ENCODE measurements around the gene OSBPL2. TPM values are rescaled to one million over a fixed set of nuclear protein-coding genes. Genes with fewer than 3 reads are reported as not detected.

Gene OSBPL2
- total RNA-seq, 1 experiment from 2014 or later: 20.1 TPM

DNA sequence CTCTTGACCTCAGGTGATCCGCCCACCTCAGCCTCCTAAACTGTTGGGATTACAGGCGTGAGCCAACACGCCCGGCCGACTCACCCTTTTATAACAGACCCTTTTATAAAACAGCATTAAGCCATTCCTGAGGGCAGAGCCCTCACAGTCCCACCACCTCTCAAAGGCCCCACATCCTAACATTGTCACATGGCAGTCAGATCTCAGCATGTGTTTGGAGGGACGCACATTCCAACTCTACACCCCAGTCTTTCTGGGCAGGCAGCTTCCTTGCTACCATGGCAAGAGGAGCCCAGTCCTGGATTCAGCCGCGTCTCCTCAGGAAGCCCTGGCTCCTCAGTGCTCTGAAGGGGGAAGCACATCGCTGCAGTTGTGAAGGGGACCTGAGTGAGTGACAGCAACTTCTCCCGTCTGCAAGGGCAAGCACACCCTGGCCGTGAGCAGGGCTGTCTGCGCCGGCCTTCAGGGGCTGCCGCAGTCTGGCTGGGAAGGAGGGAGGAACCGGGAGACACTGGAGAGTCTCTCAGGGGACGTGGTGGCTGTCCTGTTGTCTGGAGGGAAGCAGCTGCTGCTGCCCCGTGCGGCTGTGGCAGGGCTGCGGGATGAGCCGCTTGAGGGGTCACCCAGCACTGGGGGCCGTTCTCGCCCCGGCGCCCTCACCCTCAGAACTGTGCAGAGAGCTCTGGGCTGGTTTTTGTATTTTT lies 15.9 kb downstream of the OSBPL2 start:
- no peak for DNase-seq (ENCODE audit: low spot score)

DNA sequence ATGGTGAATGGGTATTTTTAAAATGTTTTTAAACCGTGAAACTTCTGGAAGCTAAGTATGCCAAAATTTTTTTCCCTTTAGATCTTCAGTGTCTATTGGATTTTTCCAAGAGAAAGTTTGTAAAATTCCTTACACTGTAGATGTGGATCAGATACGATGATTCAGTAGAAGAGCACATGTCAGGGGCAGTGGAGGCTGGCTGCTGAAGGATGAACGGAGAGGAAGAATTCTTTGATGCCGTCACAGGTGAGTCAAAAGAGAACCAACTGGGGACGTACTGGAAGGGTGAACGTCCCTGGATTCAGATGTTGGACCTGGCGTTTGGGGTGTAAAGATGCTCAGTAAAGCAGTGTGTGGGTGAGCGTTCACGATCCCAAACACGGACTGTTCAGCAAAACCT lies 17.7 kb downstream of the OSBPL2 start:
- DNase-seq (ENCODE audit: low spot score): no peak

DNA sequence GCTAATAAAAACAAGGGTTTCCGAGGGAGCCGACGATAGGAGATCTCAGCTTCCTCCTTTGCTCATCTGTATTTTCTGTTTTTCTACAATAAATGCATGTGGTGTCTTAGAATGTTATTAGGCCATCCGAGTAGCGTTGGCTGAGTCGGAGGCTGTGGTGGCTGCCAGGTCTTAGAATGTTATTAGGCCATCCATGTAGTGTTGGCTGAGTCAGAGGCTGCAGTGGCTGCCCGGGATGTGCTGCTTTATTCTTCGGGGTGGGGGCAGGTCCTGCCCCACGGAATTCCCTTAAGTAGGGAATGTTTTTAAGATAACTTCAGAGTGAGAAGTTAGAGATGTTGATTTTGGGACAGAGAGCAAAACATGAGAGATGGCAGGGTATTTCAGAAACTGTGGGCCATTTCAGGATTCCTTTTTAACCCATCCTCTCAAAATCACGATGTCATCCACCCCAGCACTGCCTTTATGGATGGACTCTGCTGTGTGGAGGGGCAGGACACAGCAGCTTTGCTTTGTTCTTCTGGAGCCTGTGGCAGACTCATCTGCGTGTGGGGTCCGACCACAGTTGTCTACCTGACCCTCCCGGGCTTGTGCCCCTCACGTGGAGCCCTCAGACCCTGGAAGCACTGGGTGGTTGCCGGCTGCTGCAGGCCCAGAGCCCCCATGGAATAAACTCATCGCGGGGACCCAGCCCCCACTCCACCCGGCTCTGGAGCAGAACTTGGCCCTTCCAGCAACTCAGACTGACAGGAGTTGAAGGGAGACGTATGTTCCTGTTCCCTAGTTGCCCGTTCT lies 20.4 kb downstream of the OSBPL2 start:
- peak; percentile 69 for DNase-seq (ENCODE audit: low spot score)

DNA sequence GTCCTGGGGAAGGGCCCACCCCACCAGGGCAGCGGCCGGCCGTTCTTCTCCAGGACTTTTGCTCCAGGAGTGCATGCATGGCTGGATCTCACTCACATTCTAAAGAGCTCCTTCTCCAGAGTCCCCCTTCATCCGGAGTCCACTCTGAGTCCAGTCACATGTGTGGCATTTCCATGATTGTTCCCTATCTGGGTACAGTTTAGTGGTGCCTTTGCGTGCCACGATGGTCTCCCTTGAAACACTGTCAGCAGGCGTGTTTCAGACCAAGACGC lies 20.9 kb downstream of the OSBPL2 start:
- DNase-seq (ENCODE audit: low spot score): no peak

DNA sequence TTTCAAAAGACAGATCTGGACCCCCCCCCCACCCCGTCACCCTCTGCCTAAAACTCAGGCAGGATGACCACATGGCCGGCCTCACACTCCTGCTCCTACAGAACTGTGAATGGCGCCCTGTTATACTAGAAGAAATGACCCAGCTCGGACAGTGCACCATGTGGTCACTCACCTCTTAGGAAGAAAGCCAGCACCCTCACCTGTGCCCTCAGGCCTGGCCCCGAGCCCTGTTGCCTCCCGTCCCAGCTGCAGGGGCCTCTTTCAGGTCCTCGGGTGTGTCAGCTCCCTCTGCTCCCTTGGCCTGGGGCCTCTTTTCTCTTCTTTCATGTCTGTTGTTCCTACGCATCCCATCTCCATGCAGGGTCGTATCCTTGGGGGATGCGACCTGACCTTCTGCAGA lies 23.7 kb downstream of the OSBPL2 start:
- no peak for DNase-seq (ENCODE audit: low spot score)

DNA sequence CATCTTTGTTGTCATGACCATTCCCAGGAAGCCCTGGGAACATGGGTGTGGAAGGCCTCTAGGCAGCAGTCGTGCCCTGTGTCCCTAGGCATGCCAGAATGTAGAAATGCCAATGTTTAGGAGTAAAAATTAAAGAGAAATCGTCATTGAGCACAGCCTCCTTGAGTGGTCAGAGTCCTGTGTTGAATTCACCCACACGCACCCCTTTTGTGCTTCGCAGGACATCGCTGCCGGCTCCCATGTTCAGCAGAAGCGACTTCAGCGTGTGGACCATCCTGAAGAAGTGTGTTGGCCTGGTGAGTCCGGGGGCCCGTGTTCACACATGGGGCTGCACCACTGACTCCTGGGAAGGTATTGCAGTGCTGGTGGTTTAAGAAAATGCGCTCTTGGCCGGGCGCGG lies 25.1 kb downstream of the OSBPL2 start:
- DNase-seq (ENCODE audit: low spot score): no peak

DNA sequence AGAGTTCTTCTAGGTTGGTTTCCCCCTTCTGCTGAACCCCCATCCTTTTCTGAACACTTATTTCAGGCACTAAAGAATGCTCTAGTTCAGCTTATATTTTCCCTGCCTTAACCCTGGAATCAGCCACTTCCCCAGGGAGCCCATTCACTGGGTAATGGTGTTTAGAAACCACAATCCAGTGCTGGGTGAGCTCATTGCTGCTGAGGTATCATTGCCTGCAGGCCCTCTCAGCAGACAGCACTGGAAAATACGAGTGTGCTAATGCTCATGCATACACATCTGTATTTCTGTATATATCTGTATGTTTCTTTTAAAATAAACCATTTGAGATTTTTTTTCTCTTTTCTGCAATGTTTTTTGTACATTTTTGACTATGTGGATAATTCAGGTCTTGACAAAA lies 27.0 kb downstream of the OSBPL2 start:
- no peak for DNase-seq (ENCODE audit: low spot score)

DNA sequence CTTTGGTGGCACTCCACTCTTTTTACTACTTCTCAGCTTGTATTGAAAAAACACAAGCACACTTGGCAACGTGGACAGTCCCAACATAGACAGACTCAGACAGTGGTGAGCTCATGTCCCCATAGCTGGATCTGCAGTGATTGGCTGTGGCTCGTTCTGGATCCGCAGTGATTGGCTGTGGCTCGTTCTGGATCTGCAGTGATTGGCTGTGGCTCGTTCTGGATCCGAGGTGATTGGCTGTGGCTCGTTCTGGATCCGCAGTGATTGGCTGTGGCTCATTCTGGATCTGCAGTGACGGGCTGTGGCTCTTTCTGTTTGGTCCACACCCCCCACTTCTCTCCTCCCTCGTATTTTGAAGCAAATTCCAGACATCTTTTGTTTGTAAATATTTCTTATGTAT lies 28.0 kb downstream of the OSBPL2 start:
- no peak for DNase-seq (ENCODE audit: low spot score)

DNA sequence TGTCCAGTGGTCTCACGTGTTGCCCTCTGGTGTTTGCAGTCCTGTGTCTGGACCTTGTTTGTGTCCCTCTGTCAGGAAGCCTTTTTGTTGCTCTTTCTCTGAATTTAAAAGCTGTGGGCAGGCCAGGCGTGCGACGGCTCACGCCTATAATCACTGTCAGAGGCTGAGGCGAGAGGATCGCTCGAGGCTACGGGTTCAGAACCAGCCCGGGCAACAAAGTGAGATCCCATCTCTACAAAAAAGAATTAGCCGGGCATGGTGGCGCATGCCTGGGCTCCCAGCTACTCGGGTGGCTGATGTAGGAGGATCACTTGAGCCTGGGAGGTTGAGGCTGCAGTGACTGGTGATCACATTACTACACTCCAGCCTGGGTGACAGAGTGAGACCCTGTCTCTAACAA lies 28.5 kb downstream of the OSBPL2 start:
- no peak for DNase-seq (ENCODE audit: low spot score)

DNA sequence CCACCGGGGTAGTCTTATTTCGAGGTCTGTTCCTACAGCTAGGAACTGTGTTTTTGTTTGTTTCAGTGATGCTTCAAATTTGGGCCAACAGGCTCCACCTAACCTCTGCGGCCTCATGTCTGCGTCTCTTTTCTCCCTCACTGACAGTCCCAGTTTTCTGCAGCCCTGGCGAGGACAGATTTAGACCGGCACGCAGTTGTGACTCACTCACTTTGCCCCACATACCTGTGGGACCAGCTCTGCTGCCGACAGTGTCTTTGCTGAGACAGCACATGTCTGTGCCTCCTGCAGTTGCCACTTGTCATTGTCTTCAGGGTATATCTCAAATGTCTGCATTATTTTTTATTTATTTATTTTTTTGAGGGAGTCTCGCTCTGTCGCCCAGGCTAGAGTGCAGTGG lies 29.2 kb downstream of the OSBPL2 start:
- no peak for DNase-seq (ENCODE audit: low spot score)

DNA sequence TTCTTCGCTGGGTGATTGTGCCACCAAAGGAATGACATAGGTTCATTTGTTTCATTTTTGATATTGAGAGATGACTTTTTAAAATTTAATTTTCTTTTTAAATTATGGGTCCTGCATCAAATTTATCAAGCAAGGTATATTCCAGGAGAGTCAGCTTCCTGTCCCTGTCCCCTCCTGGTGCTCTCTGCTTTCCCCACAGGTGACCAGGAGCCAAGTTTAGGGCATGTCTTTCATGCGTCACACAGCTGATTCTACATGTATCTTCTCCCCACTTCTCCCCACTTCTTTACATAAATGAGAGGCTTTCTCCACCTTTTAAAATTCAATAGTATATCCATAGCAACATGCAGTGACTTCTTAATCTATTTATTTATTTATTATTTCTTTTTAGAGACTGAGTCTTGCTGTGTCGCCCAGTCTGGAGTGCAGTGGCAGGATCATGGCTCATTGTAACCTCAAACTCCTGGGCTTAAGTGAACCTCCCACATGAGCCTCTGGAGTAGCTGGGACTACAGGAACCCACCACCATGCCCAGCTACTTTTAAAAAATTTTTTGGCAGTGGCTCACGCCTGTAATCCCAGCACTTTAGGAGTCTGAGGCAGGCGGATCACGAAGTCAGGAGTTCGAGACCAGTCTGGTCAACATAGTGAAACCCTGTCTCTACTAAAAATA lies 30.0 kb downstream of the OSBPL2 start:
- DNase-seq (ENCODE audit: low spot score): no peak

DNA sequence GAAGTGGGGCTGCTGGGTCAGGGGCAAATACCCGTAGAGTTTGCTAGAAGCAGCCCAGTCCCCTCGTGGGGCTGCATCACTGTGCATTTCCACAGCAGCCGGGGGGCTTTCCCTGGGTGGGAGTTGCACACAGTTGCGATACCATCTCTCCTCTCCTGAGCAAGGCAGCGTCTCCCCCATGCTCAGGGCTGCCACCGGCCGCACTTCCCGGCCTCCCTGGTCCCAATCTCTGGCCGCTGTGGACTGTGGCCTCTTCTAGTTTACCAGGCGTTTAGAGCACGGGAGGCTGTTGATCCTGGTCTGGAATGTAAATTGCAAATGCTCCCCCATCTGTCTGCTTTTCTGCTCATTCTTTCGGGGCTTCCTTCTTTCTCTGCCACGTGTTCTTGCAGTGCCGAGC lies 31.1 kb downstream of the OSBPL2 start:
- DNase-seq (ENCODE audit: low spot score): no peak

DNA sequence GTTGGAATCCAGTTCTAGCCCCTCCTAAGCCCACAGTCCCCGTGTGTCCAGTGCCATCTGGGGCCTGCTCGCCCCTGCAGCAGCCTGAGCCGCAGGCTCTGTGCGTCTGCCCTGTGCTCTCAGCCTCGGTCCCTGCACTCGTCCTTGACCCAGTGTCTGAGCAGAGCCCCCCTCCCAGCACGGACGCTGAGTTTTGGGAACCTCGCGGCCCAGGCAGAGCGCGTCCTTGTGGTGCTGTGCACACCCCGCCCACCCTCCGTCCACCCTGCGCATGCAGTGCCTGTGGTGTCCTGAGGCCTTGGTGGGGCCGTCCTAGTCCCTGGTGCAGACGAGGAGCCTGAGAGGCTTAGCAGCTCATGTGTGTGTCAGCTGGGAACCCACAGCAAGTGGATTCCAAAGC lies 31.6 kb downstream of the OSBPL2 start:
- no peak for DNase-seq (ENCODE audit: low spot score)

DNA sequence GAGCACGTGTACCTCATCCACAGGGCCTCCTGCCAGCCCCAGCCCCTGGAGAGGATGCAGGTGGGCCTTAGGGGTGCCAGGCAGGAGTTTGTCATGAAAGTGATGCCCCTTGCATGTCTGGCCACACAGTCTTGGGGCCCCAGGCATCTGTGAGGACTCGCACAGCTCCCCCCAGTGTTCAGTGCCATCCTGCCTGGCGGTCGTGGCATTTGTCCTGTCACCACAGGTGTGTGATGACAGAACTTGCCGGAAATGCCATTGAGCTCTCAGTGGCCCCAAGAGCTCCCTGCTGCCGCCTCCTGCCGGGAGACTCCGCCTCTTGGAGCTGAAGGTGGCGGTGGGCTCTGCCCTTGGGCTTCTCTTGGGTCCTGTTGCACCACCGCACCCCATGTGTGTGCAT lies 33.9 kb downstream of the OSBPL2 start:
- DNase-seq (ENCODE audit: low spot score): no peak

DNA sequence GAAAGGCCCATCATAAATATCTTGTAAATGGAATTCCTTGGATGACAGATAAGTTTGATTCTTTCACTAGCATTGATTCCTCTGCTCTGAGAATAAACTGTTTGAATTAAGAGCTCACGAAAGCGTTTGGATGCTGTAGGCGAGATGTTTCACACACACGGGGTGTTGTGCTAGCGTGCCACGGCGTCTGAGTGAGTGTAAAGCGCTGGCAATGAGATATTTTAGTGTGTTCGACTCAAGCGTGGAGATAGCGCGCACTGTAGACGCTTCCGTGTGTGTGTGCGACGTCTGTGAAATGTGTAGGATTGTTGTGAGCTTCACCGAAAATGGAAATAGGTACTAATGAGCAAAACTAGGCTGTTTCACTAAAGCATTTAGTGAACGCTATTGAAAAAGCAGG lies 35.1 kb downstream of the OSBPL2 start:
- no peak for DNase-seq (ENCODE audit: low spot score)

DNA sequence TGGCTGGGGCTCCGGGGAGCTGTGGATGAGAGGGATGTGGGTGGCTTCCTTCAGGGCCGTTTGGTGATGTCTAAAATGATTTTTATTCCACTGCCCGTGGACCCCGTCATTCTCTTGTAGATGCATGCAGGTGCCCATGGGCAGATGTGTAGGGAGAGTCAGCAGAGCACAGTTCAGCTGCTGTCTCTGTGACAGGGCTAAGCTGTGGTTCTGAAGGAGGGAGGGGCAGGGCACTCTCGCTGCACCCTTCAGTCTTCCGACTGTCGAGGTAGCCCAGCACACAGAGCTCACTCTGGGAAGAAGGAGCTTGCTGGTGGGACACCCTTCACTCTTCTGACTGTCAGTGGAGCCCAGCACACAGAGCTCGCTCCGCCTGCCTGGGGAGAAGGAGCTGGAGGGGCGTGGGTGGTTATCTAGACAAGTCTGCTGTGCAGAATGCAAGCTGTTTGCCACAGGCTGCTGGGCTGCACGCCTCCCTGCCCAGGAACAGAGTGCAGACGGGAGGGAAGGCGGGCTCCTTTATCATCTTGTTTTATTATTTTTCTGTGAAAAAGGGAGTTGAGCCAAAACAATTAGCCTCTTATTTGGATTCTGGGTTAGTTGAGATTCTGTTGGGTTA lies 36.1 kb downstream of the OSBPL2 start:
- no peak for DNase-seq (ENCODE audit: low spot score)

DNA sequence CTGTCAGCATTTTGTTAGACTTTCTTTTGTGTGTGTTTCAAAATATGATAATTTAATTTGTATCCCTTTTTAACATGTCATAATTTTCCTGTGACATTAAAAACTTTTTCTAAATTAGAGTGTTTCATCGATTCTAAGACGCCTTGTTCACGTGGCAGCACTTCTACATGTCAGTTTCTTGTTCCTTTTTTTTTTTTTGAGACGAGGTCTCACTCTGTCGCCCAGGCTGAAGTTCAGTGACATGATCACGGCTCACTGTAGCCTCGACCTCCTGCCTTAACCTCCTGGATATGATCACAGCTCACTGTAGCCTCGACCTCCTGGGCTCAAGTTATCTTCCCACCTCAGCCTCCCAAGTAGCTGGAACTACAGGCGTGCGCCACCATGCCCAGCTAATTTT lies 36.9 kb downstream of the OSBPL2 start:
- no peak for DNase-seq (ENCODE audit: low spot score)

DNA sequence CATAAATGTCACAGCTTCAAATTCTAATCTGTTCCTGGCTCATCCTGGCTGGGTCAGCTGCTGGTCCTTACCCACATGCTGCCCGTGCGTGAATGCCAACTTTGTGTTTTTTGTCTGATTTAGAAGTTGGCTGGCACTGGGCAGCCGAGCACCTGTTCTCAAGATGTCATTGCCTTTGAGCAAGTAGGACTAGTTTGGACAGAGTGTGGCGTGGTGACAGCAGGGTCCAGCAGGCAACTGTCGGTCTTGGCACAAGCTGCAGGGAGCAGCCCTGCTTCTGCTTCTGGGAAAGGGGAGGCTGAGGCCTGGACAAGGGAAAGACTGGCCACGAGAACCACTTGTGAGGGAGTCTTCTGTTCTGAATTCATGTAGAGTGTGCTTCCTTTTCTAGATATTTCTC lies 38.1 kb downstream of the OSBPL2 start:
- DNase-seq (ENCODE audit: low spot score): no peak

DNA sequence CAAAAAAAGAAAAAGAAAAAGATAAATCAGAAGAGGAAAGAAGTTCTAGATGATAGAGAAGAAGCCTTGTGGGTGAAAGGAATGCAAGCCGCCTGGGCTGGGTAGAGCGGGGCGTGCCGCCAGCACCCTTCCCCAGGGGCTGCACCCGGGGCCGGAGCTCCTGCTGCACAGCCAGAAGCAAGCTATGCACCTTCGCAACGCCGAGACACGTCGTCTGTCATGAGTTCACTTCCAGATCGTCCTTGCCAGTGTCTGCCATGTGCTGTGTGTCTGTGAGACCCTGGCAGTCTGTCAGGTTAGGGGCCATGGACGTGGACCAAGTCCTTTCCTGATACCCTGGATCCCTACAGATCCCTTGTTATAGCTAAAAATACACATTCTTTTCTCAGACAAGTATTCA lies 38.9 kb downstream of the OSBPL2 start:
- no peak for DNase-seq (ENCODE audit: low spot score)

DNA sequence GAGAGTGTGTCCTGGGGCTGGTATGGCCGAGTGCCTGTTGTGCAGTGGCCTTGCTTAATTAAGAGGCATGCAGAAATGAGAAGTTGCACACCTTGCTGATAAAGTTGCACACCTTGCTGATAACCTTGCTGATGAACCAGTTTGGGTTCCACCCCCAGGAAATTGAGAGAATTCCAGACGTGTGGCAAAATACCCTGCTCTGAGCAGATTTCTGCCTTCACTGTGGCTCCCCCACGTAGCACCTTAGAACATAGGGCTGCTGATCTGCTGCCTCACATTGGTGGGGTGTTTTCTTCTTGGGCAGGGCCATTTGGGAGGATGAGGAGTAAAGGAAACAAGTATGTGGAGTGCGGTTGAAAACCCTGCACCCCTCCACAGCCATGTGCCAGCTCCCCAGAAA lies 42.0 kb downstream of the OSBPL2 start:
- no peak for DNase-seq (ENCODE audit: low spot score)

DNA sequence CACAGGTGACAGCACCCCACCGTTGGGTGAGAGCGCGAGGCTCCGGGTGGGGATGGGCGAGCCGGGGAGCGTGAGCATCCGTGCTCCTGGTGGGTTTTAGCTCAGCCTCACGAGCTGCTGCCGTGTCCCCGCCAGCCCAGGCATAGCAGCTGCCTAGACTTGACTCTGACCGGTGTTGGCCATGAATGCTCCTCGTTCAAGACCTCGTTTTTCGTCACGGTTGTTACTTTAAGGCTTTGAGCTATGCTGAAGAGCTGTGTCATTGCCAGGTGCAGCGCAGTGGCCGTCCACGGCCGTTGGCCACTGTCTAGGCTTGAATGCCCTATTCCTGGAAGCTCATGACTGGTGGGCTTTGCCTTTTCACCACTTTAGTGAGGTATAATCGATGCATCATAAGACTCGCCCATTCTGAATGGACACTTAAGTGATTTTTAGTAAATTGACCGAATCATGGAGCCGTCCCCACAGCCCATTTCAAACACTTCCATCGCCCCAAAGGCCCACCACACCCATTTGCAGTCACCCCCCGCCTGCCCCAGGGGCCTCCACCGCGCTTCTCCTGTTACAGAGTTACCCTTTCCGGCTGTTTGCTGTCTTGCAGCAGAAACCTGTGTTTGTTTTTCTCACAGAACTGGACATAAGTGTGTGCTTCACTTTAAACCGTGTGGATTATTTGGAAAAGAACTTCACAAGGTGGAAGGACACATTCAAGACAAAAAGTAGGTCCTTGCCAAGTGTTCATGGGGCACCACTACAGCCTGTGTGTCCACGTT lies 43.0 kb downstream of the OSBPL2 start:
- no peak for DNase-seq (ENCODE audit: low spot score)

DNA sequence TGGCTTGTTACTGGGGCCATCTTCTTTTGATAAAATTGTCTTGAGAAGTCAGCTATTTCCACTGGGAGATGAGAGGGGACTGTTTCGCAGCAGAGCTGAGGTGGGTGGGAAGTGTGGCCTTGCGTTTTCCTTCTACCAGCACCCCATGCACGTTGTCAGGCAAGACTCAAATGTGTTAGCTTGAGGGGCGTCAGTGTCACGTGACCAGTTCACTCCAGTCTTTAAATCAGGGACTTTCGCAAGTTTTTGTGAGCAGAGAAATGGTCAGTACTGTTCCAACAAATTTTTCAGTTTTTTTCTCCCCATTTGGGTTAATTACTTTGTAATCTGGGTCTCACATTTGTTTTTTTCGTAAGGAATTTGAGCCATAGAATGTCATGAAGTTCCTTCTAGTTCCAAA lies 43.8 kb downstream of the OSBPL2 start:
- DNase-seq (ENCODE audit: low spot score): no peak
